Hepatocyte (in vitro differentiated cells): ENCODE results near the gene TMEM236. TPM values are rescaled to one million over a fixed set of nuclear protein-coding genes. Genes with fewer than 3 reads are reported as not detected.

Source experiments
- DNase-seq: peaks from one replicate; pipeline ENCODE4 v3.0.0-alpha.2; 2016; ENCODE audit warnings: low spot score
- H2AFZ ChIP-seq: fragments of 200-600 bp; sonication (generic); 2 replicates; pipeline ENCODE4 v1.6.0; 2016; ENCODE audit warnings: antibody characterized with exemption, mild to moderate bottlenecking
- H3K27ac ChIP-seq: fragments of 200-600 bp; sonication (generic); 2 replicates; pipeline ENCODE4 v1.5.1; 2016; ENCODE audit warnings: mild to moderate bottlenecking
- H3K27me3 ChIP-seq: fragments of 200-600 bp; sonication (generic); 2 replicates; pipeline ENCODE4 v1.6.1; 2016
- H3K36me3 ChIP-seq: fragments of 200-600 bp; sonication (generic); replicated peaks from 2 replicates; pipeline ENCODE4 v1.5.1; 2016; ENCODE audit warnings: low read depth; ENCODE audit not compliant: insufficient read depth
- H3K4me1 ChIP-seq: fragments of 200-600 bp; sonication (generic); 2 replicates; pipeline ENCODE4 v1.5.1; 2016; ENCODE audit warnings: mild to moderate bottlenecking, moderate library complexity; ENCODE audit not compliant: insufficient read depth
- H3K4me2 ChIP-seq: fragments of 200-600 bp; sonication (generic); 2 replicates; pipeline ENCODE4 v1.6.0; 2016
- H3K4me3 ChIP-seq: fragments of 200-600 bp; sonication (generic); 2 replicates; pipeline ENCODE4 v1.5.1; 2016; ENCODE audit warnings: mild to moderate bottlenecking
- H3K79me2 ChIP-seq: fragments of 200-600 bp; sonication (generic); 2 replicates; pipeline ENCODE4 v1.6.0; 2017; ENCODE audit warnings: mild to moderate bottlenecking
- H3K9me2 ChIP-seq: fragments of 200-600 bp; sonication (generic); replicated peaks from 2 replicates; pipeline ENCODE4 v1.6.0; 2017; ENCODE audit warnings: mild to moderate bottlenecking; ENCODE audit not compliant: insufficient read depth
- H3K9me3 ChIP-seq: fragments of 200-600 bp; sonication (generic); 2 replicates; pipeline ENCODE4 v1.5.1; 2016; ENCODE audit warnings: low read depth, mild to moderate bottlenecking
- H4K20me1 ChIP-seq: fragments of 200-600 bp; sonication (generic); 2 replicates; pipeline ENCODE4 v1.6.0; 2016; ENCODE audit warnings: mild to moderate bottlenecking; ENCODE audit not compliant: insufficient read depth, poor library complexity, severe bottlenecking
- EZH2 ChIP-seq: fragments of 200-600 bp; sonication (generic); IDR thresholded peaks from 2 replicates; pipeline ENCODE4 v1.6.1; 2016; ENCODE audit warnings: antibody characterized with exemption, mild to moderate bottlenecking, borderline replicate concordance
- EZH2phosphoT487 ChIP-seq: fragments of 200-600 bp; sonication (generic); IDR thresholded peaks from one replicate; pipeline ENCODE4 v1.6.1; 2018; ENCODE audit warnings: antibody characterized with exemption, mild to moderate bottlenecking, low read depth, moderate library complexity; ENCODE audit not compliant: unreplicated experiment, severe bottlenecking
- WGBS: methylation state at CpG from one replicate; pipeline ENCODE4 v1.1.6; 2016; ENCODE audit warnings: low lambda C conversion rate; ENCODE audit errors: missing lambda C conversion rate; 5-methylcytosine and 5-hydroxymethylcytosine counted together
- polyA plus RNA-seq: library from polyadenylated mRNA; unstranded; fragments of >200 nt; fragmentation: Nextera tagmentation; extraction: Ambion mirVana; gene quantifications from 2 replicates; pipeline ENCODE4 v1.2.1, GENCODE V29; 2016
- total RNA-seq: library from RNA; depleted of rRNA; stranded (reverse); fragments of >200 nt; gene quantifications from 2 replicates; pipeline ENCODE4 v1.2.3, GENCODE V29; 2014
- TF ChIP-seq, protein P1 (sequence below): fragments of 200-600 bp; sonication (generic); IDR thresholded peaks from 2 replicates; pipeline ENCODE4 v1.5.1; 2016; ENCODE audit warnings: antibody characterized with exemption, mild to moderate bottlenecking; ENCODE audit not compliant: poor library complexity

TMEM236 gene
- total and polyA plus RNA-seq, 2 experiments from 2014 or later = 0.08 to 0.80 TPM

DNA sequence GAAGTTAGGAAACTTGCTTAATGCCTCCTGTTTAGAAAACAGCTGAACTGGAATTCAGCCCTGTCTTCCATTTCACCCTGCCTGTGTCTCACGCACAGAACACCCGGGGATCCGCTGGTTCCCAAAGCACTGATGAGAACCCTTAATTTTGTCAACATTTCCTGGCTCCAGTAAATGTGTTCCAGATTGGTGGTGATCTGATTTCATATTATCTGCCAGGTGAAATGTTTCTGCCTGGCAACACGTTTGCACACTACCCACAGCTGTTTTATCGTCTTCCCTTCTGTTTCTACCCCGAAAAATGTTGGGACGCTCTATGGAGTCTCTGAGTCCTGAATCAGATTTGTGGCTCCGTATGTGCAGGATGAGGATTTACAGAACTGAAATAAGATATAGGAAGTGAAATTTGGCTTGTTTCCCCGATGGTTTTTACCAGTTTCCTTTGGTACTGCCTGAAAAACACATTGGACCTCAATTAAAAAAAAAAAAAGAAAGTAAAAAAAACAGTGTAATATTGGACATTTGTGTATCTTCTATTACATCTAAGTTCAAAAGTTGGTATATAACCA, 86.2 kb downstream of the TMEM236 start:
- H3K27ac ChIP-seq = no peak overlapping the region
- no peak overlapping the region for H3K4me2 ChIP-seq
- WGBS = 56% methylated on average over 9 of the region's 9 CpGs
- no peaks in the 10 kb centered on the region for H3K9me2 ChIP-seq
- H3K27me3 ChIP-seq = no peaks in the 10 kb centered on the region
- no peaks in the 10 kb centered on the region for H3K4me1 ChIP-seq
- no peaks in the 10 kb centered on the region for H4K20me1 ChIP-seq
- no peak overlapping the region for H3K4me3 ChIP-seq
- TF ChIP-seq, protein P1, sequence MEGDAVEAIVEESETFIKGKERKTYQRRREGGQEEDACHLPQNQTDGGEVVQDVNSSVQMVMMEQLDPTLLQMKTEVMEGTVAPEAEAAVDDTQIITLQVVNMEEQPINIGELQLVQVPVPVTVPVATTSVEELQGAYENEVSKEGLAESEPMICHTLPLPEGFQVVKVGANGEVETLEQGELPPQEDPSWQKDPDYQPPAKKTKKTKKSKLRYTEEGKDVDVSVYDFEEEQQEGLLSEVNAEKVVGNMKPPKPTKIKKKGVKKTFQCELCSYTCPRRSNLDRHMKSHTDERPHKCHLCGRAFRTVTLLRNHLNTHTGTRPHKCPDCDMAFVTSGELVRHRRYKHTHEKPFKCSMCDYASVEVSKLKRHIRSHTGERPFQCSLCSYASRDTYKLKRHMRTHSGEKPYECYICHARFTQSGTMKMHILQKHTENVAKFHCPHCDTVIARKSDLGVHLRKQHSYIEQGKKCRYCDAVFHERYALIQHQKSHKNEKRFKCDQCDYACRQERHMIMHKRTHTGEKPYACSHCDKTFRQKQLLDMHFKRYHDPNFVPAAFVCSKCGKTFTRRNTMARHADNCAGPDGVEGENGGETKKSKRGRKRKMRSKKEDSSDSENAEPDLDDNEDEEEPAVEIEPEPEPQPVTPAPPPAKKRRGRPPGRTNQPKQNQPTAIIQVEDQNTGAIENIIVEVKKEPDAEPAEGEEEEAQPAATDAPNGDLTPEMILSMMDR = no peak
- TF ChIP-seq EZH2phosphoT487 (no peak), EZH2 (no peak)
- no peak overlapping the region for H2AFZ ChIP-seq
- no peaks in the 10 kb centered on the region for H3K9me3 ChIP-seq
- no peaks in the 10 kb centered on the region for H3K36me3 ChIP-seq
- H3K79me2 ChIP-seq = no peaks in the 10 kb centered on the region
- DNase-seq = no peak

DNA sequence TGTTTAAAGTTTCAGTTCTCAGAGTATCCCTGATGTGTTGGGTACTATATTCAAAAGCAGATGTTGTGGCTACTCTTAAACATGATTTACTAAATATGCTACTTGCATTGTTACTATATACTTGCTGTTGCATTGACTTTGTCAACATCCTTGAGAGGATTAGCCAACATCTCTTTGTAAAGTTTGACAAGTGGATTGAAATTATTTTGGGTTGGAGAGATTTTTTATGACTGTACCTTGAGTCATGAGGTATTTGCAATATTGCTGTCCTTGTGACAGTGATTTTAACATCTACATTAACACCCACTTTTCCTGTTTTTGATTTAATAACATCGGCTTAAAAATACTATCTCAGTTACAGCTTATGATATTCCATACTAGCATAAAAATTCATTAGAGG, 89.0 kb downstream of the TMEM236 start:
- Histone ChIP-seq H3K79me2 (no peaks in the 10 kb centered on the region), H3K4me1 (no peaks in the 10 kb centered on the region), H3K9me2 (no peaks in the 10 kb centered on the region), H3K36me3 (no peaks in the 10 kb centered on the region), H3K9me3 (no peaks in the 10 kb centered on the region), H4K20me1 (no peaks in the 10 kb centered on the region), H2AFZ (no peak overlapping the region), H3K4me3 (no peak overlapping the region), H3K4me2 (no peak overlapping the region), H3K27me3 (no peaks in the 10 kb centered on the region), H3K27ac (no peak overlapping the region)
- 97% methylated on average over 1 of the region's 1 CpG for WGBS
- DNase-seq = no peak
- TF ChIP-seq EZH2phosphoT487 (no peak), EZH2 (no peak)
- TF ChIP-seq, protein P1 = no peak

DNA sequence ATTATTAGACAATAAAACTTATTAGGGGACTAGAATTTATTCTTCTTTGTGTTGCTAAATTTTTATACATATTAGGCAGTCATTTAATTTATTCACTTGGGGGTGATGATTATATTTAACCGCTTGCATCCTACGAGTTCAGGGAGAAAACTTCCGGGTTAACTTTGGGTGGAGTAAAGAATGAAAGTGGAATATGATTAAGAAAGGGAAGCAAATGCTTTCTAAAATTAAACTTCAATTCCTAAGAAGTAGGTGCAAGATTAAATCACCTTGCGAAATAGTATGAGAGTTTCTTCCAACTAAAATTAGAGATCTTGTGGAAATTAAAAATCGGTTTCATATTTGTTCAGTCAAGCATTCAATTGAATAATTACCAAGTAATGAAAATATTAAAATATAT, 90.6 kb downstream of the TMEM236 start:
- Histone ChIP-seq H3K79me2 (no peaks in the 10 kb centered on the region), H3K4me2 (no peak overlapping the region), H4K20me1 (no peaks in the 10 kb centered on the region), H3K9me2 (no peaks in the 10 kb centered on the region), H3K36me3 (no peaks in the 10 kb centered on the region), H2AFZ (no peak overlapping the region), H3K9me3 (no peaks in the 10 kb centered on the region), H3K27ac (no peak overlapping the region), H3K27me3 (no peaks in the 10 kb centered on the region), H3K4me3 (no peak overlapping the region), H3K4me1 (no peaks in the 10 kb centered on the region)
- TF ChIP-seq EZH2phosphoT487 (no peak), EZH2 (no peak)
- TF ChIP-seq, protein P1 = no peak
- DNase-seq = no peak
- 94% methylated on average over 5 of the region's 5 CpGs for WGBS
